Stimulated activated CD4-positive, alpha-beta T cell treated with anti-CD3 and anti-CD28 coated beads, Interleukin-1b, Interleukin-23, amount 100 ng/mL, for 48 hours (primary cell): Measurements from ENCODE around the gene ASAH2.
"Not testable (repeated sequence)": the region's sequence is repeated elsewhere in the genome, so short reads cannot be mapped to it uniquely, and the experiment has no call there.

Experiments
- DNase-seq: peaks from one replicate; pipeline ENCODE4 v3.0.0-alpha.2; 2020

The ASAH2 gene

DNA sequence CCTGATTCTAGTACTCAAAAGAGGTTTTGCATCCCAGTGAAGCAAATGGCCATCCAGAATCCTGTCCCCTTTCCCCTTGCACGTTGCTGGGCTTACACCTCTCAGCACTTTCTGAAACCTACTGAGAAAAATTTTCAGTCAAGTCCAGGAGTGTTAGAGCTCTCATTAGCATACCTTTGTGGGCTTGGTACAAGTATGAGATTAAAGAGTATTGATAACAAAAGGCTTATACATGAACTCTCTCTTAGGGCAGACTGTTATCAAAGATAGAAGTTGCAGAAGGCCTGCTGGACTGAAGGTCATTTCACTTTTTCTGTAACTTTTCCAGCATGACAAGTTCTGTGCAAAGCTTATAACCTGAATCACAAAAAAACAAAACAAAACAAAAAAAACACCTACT lies at the start of gene ASAH2:
ASAH2 (minus strand) TSS at position 123 of the 400 bp plus-strand sequence. CDS start 2,906 bp downstream, outside the sequence.
- DNase-seq, result no peak

DNA sequence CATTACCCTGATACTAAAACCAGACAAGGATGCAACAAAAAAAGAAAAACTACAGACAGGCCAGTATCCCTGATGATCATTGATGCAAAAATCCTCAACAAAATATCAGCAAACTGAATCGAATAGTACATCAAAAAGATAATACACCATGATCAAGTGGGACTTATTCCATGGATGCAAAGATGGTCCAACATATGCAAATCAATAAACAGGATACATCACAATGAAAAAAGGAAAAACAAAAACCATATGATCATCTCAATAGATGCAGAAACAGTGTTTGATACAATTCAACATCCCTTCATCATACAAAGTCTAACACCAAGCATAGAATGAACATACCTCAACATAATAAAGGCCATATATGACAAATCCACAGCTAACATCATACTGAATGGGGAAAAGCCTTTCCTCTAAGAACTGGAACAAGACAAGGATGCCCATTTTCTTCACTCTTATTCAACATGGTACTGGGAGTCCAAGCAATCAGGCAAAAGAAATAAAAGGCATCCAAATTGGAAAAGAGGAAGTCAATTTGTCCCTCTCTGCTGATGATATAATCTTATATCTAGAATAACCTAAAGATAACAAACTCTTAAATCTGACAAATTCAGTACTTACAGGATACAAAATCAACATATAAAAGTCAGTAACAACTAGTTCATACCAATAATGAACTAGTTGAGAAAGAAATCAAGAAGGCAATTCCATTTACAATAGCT lies 48.8 kb upstream of the ASAH2 start:
- no peak for DNase-seq

DNA sequence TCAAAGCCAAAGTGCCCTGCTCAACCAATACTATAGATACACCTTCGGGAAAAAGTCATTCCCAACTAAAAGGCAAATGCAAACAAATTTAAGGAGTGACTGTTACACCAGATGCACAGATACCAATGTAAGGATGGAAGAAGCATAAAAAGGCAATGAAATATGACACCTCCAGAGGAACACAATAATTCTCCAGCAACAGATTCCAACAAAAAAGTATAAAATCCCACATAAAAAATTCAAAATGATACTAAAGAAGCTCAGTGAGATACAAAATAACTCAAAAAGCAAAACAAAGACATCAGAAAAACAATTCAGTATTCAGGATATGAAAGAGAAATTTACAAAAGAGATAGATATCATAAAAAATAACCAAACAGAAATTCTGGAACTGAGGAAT lies 44.1 kb upstream of the ASAH2 start:
- no peak for DNase-seq

DNA sequence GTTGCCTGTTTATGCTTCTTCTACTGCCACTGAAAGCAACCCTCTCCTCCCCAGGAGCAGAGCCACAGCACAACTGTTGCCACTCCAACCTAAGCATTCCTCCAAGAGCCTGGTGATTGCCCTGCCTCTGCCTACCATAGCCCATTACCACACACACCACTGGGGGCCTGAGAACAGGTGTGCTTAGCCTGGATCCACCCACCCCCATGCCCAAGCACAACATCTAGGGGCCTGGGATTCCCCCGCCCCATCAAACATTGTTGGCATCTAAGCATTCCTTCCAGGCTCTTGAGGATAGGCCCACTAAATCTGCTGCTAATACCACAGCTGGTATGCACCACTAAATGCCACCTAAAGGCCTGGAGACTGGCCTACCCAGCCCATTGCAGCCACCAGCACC lies 43.3 kb upstream of the ASAH2 start:
- no peak for DNase-seq

DNA sequence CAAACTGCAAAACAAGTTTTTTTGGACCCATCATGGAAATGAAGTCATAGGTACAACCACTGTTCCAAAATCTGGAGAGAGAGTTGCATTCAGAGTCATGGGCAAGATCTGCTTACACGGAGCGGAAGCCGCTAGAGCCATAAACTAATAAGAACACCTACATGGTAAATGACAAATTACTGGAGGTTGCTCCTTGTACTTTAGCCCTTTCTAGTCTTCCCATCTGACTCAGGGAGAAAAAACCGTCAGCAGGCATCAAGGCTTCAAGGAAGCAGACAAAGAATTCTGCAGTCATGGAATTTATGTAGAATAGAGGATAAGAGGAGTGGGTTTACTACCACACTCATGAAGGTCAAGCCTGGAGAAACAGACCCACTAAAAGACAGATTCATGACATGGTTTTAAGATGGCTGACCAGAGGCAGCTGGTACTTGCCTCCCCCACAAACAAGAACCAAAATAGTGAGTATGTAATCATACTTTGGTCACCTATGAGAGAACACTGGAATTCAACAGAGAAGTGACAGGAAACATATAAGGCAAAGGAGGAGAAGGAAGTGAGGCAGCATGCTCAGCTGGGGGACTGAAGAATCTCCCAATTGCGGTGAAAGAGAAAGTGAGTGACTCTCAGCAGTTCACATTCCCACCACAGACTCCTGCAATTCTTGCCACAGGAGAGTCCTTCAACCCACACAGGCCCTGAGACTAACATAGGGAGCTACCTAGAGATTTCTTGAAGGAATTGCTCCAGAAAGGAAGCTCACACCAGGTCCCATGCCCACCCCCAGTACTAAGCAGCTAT lies 42.4 kb upstream of the ASAH2 start:
- DNase-seq, result no peak

DNA sequence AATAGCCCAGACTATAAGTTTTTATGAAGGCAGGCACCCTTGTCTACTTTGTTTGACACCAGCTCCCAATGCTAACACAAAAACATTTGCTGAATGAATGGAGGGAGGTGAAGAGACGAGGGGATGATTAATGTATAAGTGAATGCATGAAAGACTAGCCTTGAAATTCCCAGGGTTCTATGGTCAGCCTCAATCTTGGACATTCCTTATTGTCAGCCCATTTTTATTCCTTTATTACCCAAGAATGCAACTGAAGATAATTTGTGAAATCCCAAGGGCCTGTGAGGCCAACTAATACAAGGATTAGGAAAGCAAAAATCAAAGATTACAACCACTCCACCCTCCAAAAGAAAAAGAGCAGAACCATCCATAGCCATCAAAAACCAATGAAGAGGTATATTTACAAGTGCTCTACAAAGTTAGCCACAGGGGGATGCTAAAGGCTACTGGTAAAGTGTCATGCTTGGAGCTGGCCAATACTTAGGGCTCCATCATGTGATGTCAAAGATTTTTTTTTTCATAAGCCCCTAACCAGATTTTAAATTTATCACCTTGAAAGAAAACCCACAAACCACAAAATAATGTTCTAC lies 40.0 kb upstream of the ASAH2 start:
- no peak for DNase-seq

DNA sequence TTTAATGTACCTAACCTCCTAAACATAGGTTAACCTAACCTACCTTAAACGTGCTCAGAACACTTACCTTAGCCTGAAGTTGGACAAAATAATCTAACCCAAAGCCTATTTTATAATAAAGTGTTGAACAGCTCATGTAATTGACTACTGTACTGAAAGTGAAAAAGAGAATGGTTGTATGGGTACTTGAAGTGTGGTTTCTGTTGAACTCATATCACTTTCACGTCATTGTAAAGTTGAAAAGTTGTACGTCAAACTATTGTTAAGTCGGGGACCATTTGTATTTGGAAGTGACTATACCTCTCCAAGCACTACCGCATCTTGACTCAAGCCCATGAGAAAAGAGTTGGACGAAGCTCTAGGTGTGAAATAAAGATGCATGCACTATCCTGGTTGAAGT lies 37.9 kb upstream of the ASAH2 start:
- DNase-seq, result no peak

DNA sequence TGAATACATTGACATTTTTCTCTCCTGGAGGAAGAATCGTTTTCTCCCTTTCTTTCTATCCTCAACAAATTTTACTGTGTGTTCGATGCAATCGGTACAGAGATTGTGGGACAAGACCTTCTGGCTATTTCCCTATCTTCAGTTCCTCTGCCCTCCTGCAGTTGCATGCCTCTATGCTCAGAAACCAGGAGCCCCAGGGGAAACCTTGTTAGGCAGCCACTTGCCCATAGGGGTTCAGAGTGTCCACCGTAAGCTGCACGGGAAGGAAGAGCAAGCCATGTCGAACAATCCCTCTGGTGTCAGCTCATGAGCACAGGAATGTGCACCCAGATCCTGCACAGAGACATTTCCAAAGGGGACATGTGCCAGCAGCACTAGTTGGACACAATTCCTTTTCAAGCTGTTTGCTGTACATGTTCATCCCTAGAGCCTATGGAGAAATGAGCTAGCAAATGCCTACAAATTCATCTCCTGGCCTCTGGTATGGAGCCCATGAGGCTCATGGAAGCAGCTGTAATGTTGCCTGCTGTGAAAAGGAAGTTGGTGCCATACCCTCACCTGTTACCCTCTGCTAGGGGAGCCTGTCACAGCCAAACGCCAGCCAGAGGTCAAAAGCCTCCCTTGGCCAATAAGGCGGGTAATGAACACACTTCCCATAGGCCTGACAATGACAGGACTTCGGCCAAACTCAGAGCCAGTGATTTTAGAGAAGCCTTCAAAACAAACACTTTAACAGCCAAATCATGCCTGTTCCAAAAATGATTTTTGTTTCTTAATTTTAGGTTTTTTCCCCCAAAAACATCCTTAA lies 35.9 kb upstream of the ASAH2 start:
- DNase-seq, result no peak

DNA sequence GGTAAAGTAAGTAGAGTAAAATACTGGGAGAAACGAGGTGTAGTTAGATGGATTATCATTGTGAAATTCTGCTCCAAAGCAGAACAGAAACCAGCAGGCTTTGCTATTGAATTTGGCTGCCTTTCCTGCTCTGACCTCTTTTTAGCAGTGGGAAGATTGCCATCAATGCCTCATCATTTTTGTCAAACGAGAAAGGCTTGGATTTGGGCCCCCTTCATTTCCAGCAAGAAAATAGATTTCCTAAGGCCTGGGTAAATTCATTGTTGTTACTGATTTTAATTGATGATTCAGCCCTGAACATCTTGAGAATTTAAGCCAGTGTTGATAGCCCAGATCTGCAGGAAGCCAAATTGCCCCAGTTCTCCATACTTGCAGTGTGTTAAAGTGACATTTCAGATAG lies 35.2 kb upstream of the ASAH2 start:
- no peak for DNase-seq

DNA sequence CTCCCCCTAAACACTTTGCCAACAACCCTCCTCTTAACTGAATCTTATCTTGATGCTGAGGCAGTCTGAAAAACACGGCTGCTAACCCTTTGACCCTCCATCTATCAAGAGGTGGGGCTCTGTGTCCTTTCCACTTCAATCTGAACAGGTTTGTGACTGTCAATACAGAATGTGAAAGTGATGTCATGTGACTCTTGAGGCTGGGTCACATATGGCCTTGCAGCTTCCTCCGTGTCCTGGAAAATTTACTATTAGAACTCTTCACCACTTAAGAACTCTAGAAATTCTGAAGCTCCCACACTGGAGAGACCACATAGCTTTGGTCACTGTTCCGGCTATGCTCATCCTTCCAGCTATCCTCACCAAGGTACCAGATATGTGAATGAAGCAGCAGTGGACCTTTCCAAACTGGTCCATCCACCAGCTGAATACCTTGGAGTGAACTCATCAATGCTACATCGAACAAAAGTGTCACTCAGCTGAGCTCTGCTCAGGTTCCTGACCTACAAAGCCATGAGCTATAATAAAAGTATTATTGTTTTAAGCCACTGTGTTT lies 30.7 kb upstream of the ASAH2 start:
- no peak for DNase-seq

DNA sequence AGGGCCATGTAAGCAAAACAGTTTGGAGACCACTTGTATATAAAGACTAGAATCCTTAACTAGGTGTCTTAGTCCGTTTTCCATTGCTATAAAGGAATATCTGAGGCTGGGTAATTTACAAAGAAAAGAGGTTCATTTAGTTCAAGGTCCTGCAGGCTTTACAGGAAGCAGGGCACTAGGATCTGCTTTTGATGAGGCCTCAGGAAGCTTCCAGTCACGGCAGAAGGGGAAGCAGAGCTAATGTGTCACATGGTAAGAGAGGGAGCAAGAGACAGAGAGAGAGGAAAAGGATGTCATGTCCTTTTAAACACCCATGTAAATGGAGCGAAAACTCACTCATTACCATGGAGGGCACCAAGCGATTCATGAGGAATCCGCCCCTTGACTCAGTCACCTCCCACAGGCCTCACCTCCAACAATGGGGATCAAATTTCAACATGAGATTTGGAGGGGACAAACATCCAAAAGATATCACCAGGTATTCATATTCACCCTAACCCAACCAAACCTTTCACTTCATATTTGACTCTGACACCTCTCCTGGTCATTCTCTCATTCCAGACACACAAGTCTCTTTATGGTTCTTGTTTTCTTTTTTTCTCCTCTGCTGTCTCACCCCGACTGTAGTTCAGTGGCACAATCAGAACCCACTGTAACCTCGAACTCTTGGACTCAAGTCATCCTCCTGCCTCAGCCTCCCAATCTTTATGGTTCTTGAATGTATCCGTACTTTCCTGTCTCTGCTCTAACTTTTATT lies 30.1 kb upstream of the ASAH2 start:
- no peak for DNase-seq

DNA sequence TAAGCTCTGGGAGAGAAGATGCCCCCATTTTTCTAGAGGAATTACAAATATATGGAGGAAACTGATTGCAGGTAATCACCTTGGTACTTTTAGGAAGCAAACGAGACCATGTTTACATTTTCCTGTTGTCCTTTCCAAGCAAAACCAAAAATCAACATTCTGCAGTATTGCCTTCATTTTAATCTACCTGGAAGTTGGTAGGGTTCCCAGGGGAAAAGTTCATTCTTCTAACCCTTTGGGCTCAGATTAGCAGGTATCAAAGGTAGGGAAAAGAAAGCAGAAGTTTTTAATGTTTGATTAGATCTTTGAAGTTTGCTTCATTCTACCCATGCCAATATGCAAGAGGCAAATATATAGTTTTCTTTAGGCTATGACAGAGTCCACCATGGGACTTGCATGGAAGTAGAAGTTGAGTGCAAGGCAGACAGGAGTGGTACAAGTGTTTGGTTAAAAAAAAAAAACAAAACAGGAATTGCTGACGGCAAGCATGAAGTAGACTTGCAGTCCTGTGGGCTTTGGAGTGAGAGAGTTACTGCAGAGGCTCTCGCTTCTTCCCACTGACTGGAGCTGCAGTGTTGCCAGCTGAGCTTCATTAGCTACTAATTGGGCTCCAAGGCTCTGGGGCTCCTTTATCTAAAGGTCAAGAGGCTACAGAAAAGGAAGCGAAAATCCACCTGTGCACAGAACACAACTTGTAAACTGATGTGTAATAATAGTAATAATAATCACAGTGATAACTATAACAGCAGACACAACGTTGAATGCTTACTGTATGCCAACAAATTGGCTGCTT lies 28.9 kb upstream of the ASAH2 start:
- no peak for DNase-seq

DNA sequence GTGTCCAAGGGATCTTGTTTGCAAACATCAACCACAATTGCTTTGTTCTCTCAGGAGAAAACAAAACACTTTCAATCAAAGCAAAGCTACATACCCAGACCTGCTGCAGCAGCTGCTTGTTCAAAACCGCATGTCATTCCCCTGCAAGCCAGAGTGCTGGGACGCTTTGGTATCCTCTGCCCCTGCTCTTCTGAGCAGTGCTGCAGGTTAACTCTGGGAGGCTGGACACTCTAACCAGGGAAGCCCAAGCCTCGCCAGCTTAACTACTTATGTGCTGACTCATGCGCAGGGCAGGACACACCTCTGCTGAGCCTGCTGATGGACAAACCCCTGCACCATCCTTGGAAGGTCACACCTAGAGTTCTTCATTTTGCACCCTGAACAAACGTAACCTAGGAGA lies 28.2 kb upstream of the ASAH2 start:
- no peak for DNase-seq

DNA sequence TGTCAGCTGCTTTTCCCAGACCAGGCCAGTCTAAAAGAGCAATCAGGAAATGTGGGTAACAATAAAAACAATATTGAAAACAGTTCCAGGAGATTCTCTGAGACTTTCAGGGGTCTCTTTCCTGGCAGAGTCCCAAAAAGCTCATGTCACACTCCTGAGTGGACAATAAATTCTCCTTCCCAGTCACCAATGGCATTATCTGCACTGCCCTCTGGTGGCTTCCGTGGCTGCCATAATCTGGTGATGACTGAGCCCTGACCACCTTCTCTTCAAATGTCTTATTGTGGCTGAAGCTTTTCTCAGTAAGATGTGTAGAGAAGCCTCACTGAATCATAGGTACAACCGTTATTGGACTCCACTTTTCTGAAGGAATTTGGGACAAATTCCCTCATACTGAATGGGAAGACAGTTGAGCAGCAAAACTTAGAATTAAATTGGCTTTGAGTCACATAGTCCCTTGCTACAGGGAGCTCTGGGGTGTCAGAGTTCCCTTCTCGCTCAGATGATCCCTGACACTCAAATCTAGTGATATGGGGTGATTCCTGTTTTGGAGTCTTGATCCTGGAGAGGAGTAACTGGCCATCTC lies 24.4 kb upstream of the ASAH2 start:
- DNase-seq, result peak; percentile 19

DNA sequence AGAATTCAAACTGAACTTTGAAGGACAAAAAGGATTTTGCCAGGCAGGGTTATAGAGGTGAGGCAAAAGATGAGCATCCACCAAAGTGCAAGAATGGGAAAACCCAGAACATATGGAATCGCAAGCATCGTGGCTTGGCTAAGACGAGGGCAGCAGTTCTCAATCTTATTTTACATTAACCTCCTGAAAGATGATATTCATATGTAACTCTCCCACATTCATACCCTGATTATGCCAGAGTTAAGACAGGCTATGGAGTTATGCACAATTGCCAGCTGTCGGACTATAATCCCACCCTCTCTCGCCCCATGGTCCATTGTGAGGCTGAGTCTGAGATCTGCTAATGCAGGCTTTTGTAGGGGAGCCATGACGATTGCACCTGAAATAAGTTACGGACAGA lies 21.2 kb upstream of the ASAH2 start:
- no peak for DNase-seq

DNA sequence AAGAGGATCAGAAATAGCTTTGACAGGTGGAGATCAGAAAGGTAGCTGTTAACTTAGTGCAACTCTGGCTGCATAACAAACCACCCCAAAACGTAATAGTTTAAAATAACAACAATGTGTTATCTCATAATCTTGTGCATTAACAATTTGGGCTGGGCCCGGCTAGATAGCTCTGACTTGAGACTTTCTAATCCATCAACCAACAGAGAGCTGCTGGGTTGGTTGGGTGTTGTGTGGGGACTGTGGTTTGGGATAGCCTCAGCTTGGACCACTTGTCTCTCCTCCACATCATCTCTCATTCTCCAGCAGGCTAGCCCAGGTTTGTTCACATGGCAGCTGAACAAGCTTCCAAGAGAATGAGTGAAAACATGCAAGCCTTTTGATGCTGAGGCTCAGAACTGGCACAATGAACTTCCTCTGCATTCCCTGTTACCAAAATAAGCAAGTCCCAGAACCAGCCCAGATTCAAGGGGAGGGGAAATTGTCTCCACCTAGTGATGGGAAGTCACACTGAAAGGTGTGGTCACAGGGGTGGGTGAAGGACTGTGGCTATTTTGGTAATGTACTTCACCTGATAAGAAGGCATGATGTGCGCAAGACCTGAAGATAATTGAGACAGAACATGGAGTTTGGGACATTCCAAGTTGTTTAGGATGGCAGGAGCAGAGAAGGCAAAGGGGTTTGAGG lies 20.4 kb upstream of the ASAH2 start:
- DNase-seq, result no peak

DNA sequence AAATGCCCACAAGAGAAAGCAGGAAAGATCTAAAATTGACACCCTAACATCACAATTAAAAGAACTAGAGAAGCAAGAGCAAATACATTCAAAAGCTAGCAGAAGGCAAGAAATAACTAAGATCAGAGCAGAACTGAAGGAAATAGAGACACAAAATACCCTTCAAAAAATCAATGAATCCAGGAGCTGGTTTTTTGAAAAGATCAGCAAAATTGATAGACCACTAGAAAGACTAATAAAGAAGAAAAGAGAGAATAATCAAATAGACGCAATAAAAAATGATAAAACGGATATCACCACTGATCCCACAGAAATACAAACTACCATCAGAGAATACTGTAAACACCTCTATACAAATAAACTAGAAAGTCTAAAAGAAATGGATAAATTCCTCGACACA lies 16.6 kb upstream of the ASAH2 start:
- DNase-seq, result not testable (repeated sequence)

DNA sequence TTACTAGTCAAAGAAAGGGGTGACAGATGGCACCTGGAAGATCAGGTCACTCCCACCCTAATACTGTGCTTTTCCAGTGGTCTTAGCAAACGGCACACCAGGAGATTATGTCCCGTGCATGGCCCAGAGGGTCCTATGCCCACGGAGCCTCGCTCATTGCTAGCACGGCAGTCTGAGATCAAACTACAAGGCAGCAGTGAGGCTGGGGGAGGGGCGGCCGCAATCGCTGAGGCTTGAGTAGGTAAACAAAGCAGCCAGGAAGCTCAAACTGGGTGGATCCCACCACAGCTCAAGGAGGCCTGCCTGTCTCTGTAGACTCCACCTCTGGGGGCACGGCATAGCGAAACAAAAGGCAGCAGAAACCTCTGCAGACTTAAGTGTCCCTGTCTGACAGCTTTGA lies 11.3 kb upstream of the ASAH2 start:
- DNase-seq, result not testable (repeated sequence)

DNA sequence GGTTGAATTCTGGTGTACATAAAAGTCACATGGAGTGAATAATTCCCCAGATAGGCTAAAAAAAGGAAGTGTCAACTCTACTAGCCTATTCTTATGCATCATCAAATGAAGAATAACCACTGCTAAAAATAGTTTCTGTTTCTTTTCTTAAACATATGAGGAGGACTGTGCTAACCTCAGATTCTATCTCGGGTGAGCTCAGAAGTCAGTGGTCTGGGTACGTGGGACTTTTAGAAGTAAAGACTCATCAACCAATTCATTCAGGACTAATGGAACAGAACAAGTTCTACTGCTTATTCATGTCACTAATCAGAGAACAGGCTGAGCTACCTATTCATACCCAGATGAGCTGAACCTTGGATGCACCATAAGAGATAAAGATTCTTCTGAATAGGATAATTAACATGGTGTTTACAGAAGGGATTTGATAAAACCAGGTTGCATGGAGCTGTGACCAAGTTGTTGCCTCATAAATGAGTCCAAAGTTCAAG lies 9.5 kb upstream of the ASAH2 start:
- peak; percentile 6 for DNase-seq

DNA sequence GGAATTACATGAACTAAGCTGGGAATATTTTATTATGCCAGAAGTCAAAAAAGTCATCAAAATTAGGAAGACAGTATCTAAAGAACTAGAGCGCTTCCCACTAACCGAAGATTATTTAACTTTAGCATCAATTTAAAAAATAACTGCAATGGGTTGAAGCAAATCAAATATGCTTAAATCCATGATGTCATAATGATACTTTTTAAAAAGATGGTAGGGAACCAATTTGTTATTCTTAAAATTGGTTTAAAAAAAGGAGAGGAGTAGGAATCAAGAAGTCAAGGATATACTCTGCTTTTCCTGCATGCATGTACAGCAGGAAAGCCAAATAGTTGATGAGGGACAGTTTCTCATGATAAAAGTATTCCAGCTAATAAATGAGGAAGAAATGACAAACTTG lies 3.2 kb upstream of the ASAH2 start:
- no peak for DNase-seq
